Muscle of leg (tissue), 9 donors: ENCODE results near the gene SCN9A. TPM values are rescaled to one million over a fixed set of nuclear protein-coding genes. Genes with fewer than 3 reads are reported as not detected.

ENCODE experiments used
- polyA plus RNA-seq, 8 donors: library from polyadenylated mRNA; unstranded; fragments of 120-200 nt; gene quantifications; one replicate each; pipeline versions ENCODE4 v1.2.1 to v1.2.3, GENCODE V29; 2013; ENCODE audit warnings: inconsistent platforms in 1 of 8, low replicate concordance in 1 of 8; ENCODE audit not compliant: insufficient read length in 8 of 8, insufficient read depth in 1 of 8
- total RNA-seq: library from RNA; stranded (reverse); fragments of 120-200 nt; gene quantifications from one replicate; pipeline ENCODE4 v1.2.4, GENCODE V29; 2013

Gene SCN9A
- total and polyA plus RNA-seq, 9 donors, result 3.0 to 5.8 (median 3.9) TPM

Other genes with a start within 250 kb of the SCN9A start
- 0.04 TPM for gene SCN1A, start 247.9 kb downstream of the SCN9A start, total RNA-seq
- under 1 TPM in 7 of 8 donors, not detected in 1; 0.03 to 0.26 (median 0.11) TPM for gene SCN1A, start 247.9 kb downstream of the SCN9A start, polyA plus RNA-seq
- 57.8 TPM for gene SCN7A, start 118.3 kb upstream of the SCN9A start, total RNA-seq
- gene SCN7A, start 118.3 kb upstream of the SCN9A start, polyA plus RNA-seq, result 10 to 100 TPM; 32.9 to 83.2 (median 57.6) TPM